ENCODE results near the gene DCC.

The DCC gene

GRCh38 chr18:52715991-52716390, 376.0 kb downstream of the DCC start:
- no peak for DNase-seq

- no peak for DNase-seq
These were observed 377.0 kb downstream of the DCC start for GRCh38 chr18:52716973-52717372.

GRCh38 chr18:52722904-52723303, 382.9 kb downstream of the DCC start:
- DNase-seq: no peak

- no peak for DNase-seq
These were observed 383.6 kb downstream of the DCC start for GRCh38 chr18:52723550-52723970.

GRCh38 chr18:52730972-52731619, 391.1 kb downstream of the DCC start:
- no peak for DNase-seq

GRCh38 chr18:52738946-52739345, 398.9 kb downstream of the DCC start:
- no peak for DNase-seq

GRCh38 chr18:52746986-52747385, 407.0 kb downstream of the DCC start:
- DNase-seq: no peak

GRCh38 chr18:52747869-52748268, 407.9 kb downstream of the DCC start:
- DNase-seq: no peak

- DNase-seq: no peak
These were observed 408.3 kb downstream of the DCC start for GRCh38 chr18:52748343-52748742.

GRCh38 chr18:52749542-52749941, 409.5 kb downstream of the DCC start:
- DNase-seq: no peak

- no peak for DNase-seq
These were observed 411.0 kb downstream of the DCC start for GRCh38 chr18:52750995-52751394.

- no peak for DNase-seq
These were observed 424.3 kb downstream of the DCC start for GRCh38 chr18:52764316-52764715.

GRCh38 chr18:52766002-52766545, 426.1 kb downstream of the DCC start:
- DNase-seq: no peak

GRCh38 chr18:52781113-52781512, 441.1 kb downstream of the DCC start:
- no peak for DNase-seq

- DNase-seq: no peak
These were observed 451.3 kb downstream of the DCC start for GRCh38 chr18:52791321-52791720.

GRCh38 chr18:52812834-52813233, 472.8 kb downstream of the DCC start:
- no peak for DNase-seq

- DNase-seq: no peak
These were observed 473.8 kb downstream of the DCC start for GRCh38 chr18:52813635-52814416.

- DNase-seq: no peak
These were observed 475.7 kb downstream of the DCC start for GRCh38 chr18:52815651-52816050.

- no peak for DNase-seq
These were observed 476.1 kb downstream of the DCC start for GRCh38 chr18:52816121-52816520.

GRCh38 chr18:52822160-52822559, 482.2 kb downstream of the DCC start:
- no peak for DNase-seq

- DNase-seq: no peak
These were observed 484.1 kb downstream of the DCC start for GRCh38 chr18:52824126-52824525.

- no peak for DNase-seq
These were observed 487.0 kb downstream of the DCC start for GRCh38 chr18:52826994-52827393.

- no peak for DNase-seq
These were observed 489.3 kb downstream of the DCC start for GRCh38 chr18:52829320-52829719.

GRCh38 chr18:52829876-52830405, 489.9 kb downstream of the DCC start:
- no peak for DNase-seq
